ENCODE measurements around the gene CTSK. TPM values are rescaled to one million over a fixed set of nuclear protein-coding genes. Genes with fewer than 3 reads are reported as not detected.
"Not testable (repeated sequence)": the region's sequence is repeated elsewhere in the genome, so short reads cannot be mapped to it uniquely, and the experiment has no call there.

The CTSK gene
- 6.4 TPM for total RNA-seq
- long read RNA-seq, transcript CTSK-201 (8 exons, 1,692 nt): major isoform, 5 of 7 reads
- long read RNA-seq, partial matches to known transcripts: 0 of 7 reads
- long read RNA-seq, other reads (novel, unspliced or antisense): 2 of 7 reads

- intact Hi-C loops (cut with micrococcal nuclease): no loop called here
- ATAC-seq (peak; percentile 70), DNase-seq (no peak)
These were observed at the start of gene CTSK for GRCh38 chr1:150808121-150808520. TSS of gene CTSK (minus strand) at chr1:150808260. CDS start at chr1:150806805, 1,455 bp downstream.

GRCh38 chr1:150852734-150853133 is 44.7 kb upstream of the CTSK start:
- ATAC-seq: peak; percentile 30
- intact Hi-C loops (cut with micrococcal nuclease); DNase-seq: not testable (repeated sequence)

- DNase-seq; ATAC-seq; intact Hi-C loops (cut with micrococcal nuclease): not testable (repeated sequence)
These were observed 42.8 kb upstream of the CTSK start for GRCh38 chr1:150850801-150851362.

- DNase-seq: no peak
- intact Hi-C loops (cut with micrococcal nuclease): no loop called here
- no peak for ATAC-seq
These were observed 38.5 kb upstream of the CTSK start for GRCh38 chr1:150846473-150847146.

GRCh38 chr1:150843474-150843873 is 35.4 kb upstream of the CTSK start:
- intact Hi-C loops (cut with micrococcal nuclease): no loop called here
- no peak for ATAC-seq
- no peak for DNase-seq

GRCh38 chr1:150842964-150843363 is 34.9 kb upstream of the CTSK start:
- intact Hi-C loops (cut with micrococcal nuclease): no loop called here
- no peak for ATAC-seq

GRCh38 chr1:150842343-150842742 is 34.3 kb upstream of the CTSK start:
- intact Hi-C loops (cut with micrococcal nuclease): no loop called here
- DNase-seq (no peak), ATAC-seq (no peak)

More at GRCh38 chr1:150842964-150843363, 34.9 kb upstream of the CTSK start:
- DNase-seq: no peak

GRCh38 chr1:150841626-150842025 is 33.6 kb upstream of the CTSK start:
- intact Hi-C loops (cut with micrococcal nuclease): no loop called here
- no peak for ATAC-seq
- DNase-seq: no peak

GRCh38 chr1:150840850-150841249 is 32.8 kb upstream of the CTSK start:
- DNase-seq; intact Hi-C loops (cut with micrococcal nuclease); ATAC-seq: not testable (repeated sequence)

GRCh38 chr1:150836129-150836773 is 28.2 kb upstream of the CTSK start:
- DNase-seq (no peak), ATAC-seq (no peak)
- intact Hi-C loops (cut with micrococcal nuclease): no loop called here

- intact Hi-C loops (cut with micrococcal nuclease); ATAC-seq; DNase-seq: not testable (repeated sequence)
These were observed 25.9 kb upstream of the CTSK start for GRCh38 chr1:150833961-150834360.

- intact Hi-C loops (cut with micrococcal nuclease): no loop called here
- no peak for DNase-seq
- ATAC-seq: no peak
These were observed 24.5 kb upstream of the CTSK start for GRCh38 chr1:150832597-150832996.

- no peak for DNase-seq
- ATAC-seq: no peak
- intact Hi-C loops (cut with micrococcal nuclease): no loop called here
These were observed 21.7 kb upstream of the CTSK start for GRCh38 chr1:150829751-150830150.

GRCh38 chr1:150826299-150826698 is 18.2 kb upstream of the CTSK start:
- no peak for ATAC-seq
- intact Hi-C loops (cut with micrococcal nuclease): no loop called here
- DNase-seq: no peak

- DNase-seq (no peak), ATAC-seq (no peak)
- intact Hi-C loops (cut with micrococcal nuclease): no loop called here
These were observed 12.9 kb upstream of the CTSK start for GRCh38 chr1:150820730-150821512.

GRCh38 chr1:150815871-150816270 is 7.8 kb upstream of the CTSK start:
- intact Hi-C loops (cut with micrococcal nuclease): no loop called here
- DNase-seq (no peak), ATAC-seq (no peak)

GRCh38 chr1:150813028-150813707 is 5.1 kb upstream of the CTSK start:
- DNase-seq: peak; percentile 68
- ATAC-seq: peak; percentile 81
- intact Hi-C loops (cut with micrococcal nuclease): no loop called here

- no peak for DNase-seq
- intact Hi-C loops (cut with micrococcal nuclease): no loop called here
- ATAC-seq: no peak
These were observed 3.0 kb upstream of the CTSK start for GRCh38 chr1:150810958-150811659.

All from left ventricle myocardium superior (tissue), 1 donor.